CD4-positive, CD25-positive, alpha-beta regulatory T cell (primary cell): ENCODE results near the gene RNF34. TPM values are rescaled to one million over a fixed set of nuclear protein-coding genes. Genes with fewer than 3 reads are reported as not detected.
A peak's percentile ranks its signal among the peaks of the same experiment; 100 is the strongest.

Experiments used
- ATAC-seq, 2 donors: fragments of 150-1000 bp; cut with Tn5 transposase; one replicate each; pipeline ENCODE4 v1.10.0; 2021; ENCODE audit warnings: low read depth in 2 of 2, moderate number of reproducible peaks in 2 of 2, moderate library complexity in 1 of 2
- DNase-seq, 3 donors: peaks; one replicate each; pipeline versions ENCODE4 v3.0.0 to v3.0.0-alpha.2; 2012 to 2022; ENCODE audit warnings: mixed read lengths in 1 of 3
- H3K27ac ChIP-seq: one replicate; pipeline ENCODE4 v1.7.0; 2013; ENCODE audit warnings: mild to moderate bottlenecking, low read length; ENCODE audit not compliant: insufficient read depth, poor library complexity, severe bottlenecking
- H3K27me3 ChIP-seq: one replicate; pipeline ENCODE4 v1.7.0; 2013; ENCODE audit warnings: low read length; ENCODE audit not compliant: control insufficient read depth, insufficient read depth
- H3K36me3 ChIP-seq: one replicate; pipeline ENCODE4 v1.7.0; 2013; ENCODE audit warnings: mild to moderate bottlenecking, low read length, moderate library complexity; ENCODE audit not compliant: control insufficient read depth, insufficient read depth
- H3K4me1 ChIP-seq: 2 replicates; pipeline ENCODE4 v1.7.0; 2013; ENCODE audit warnings: mild to moderate bottlenecking, low read length; ENCODE audit not compliant: insufficient read depth, control insufficient read depth, poor library complexity, severe bottlenecking
- H3K4me3 ChIP-seq: one replicate; pipeline ENCODE4 v1.7.0; 2013; ENCODE audit warnings: low read depth, mild to moderate bottlenecking, low read length, moderate library complexity
- H3K9me3 ChIP-seq, 2 experiments: 1 replicate in 1 of 2; 2 replicates in 1 of 2; pipeline ENCODE4 v1.7.0; 2013; ENCODE audit warnings: low read length in 2 of 2, mild to moderate bottlenecking in 1 of 2, moderate library complexity in 1 of 2; ENCODE audit not compliant: control insufficient read depth in 2 of 2
- H3K27ac Mint-ChIP-seq, 3 donors: one replicate each; pipeline ENCODE4 v1.8.0; 2020 to 2022; ENCODE audit warnings: mild to moderate bottlenecking in 3 of 3, mixed read lengths in 3 of 3, moderate library complexity in 2 of 3
- H3K27me3 Mint-ChIP-seq: one replicate; pipeline ENCODE4 v1.8.0; 2022; ENCODE audit warnings: mild to moderate bottlenecking, mixed read lengths
- H3K36me3 Mint-ChIP-seq: one replicate; pipeline ENCODE4 v1.8.0; 2020; ENCODE audit warnings: mixed read lengths
- H3K4me1 Mint-ChIP-seq, 4 donors: one replicate each; pipeline ENCODE4 v1.8.0; 2020 to 2022; ENCODE audit warnings: mixed read lengths in 4 of 4, mild to moderate bottlenecking in 1 of 4
- H3K4me3 Mint-ChIP-seq, 4 donors: one replicate each; pipeline ENCODE4 v1.8.0; 2020 to 2022; ENCODE audit warnings: mild to moderate bottlenecking in 4 of 4, mixed read lengths in 4 of 4, moderate library complexity in 3 of 4
- H3K9me3 Mint-ChIP-seq, 7 donors: one replicate each; pipeline ENCODE4 v1.8.0; 2020 to 2022; ENCODE audit warnings: mixed read lengths in 7 of 7, mild to moderate bottlenecking in 3 of 7, moderate library complexity in 2 of 7
- polyA plus RNA-seq, 4 donors: library from polyadenylated mRNA; unstranded; fragments of 300-500 nt; fragmentation: Illumina TruSeq; gene quantifications; one replicate each; pipeline ENCODE4 v1.2.3, GENCODE V29; 2021
- total RNA-seq: library from RNA; stranded (reverse); gene quantifications from one replicate; pipeline ENCODE4 v1.2.3, GENCODE V29; 2022

RNF34 gene
- total and polyA plus RNA-seq, 5 donors from 2014 or later, result 59.1 to 84.9 (median 72.4) TPM

GRCh38 chr12:121391619-121392324 is 8.1 kb upstream of the RNF34 start:
- Mint-ChIP-seq H3K9me3 (peaks cover 0 to 1% (median 0%) of the 10 kb centered on the region in 7 donors), H3K27me3 (no peaks in the 10 kb centered on the region), H3K36me3 (no peaks in the 10 kb centered on the region), H3K4me1 (peaks cover 7 to 12% (median 10%) of the 10 kb centered on the region in 4 donors), H3K4me3 (peak overlapping the region; percentile 51 to 72 (median 63)), H3K27ac (peak overlapping the region in 2 of 3 donors; percentile 38 to 83)
- no peak overlapping the region for H3K27ac ChIP-seq
- H3K36me3 ChIP-seq, result no peaks in the 10 kb centered on the region
- no peaks in the 10 kb centered on the region for H3K9me3 ChIP-seq
- peaks cover 9% of the 10 kb centered on the region for H3K4me1 ChIP-seq
- H3K27me3 ChIP-seq, result no peaks in the 10 kb centered on the region
- ATAC-seq, result peak; percentile 40 to 55
- DNase-seq, result peak in 2 of 3 donors; percentile 8 to 84
- H3K4me3 ChIP-seq, result peak overlapping the region; percentile 85

GRCh38 chr12:121392325-121392716 is 7.6 kb upstream of the RNF34 start:
- Histone ChIP-seq H3K4me1 (peaks cover 9% of the 10 kb centered on the region), H3K4me3 (peak overlapping the region; percentile 85), H3K9me3 (no peaks in the 10 kb centered on the region), H3K27ac (no peak overlapping the region), H3K36me3 (no peaks in the 10 kb centered on the region), H3K27me3 (no peaks in the 10 kb centered on the region)
- Mint-ChIP-seq H3K27me3 (no peaks in the 10 kb centered on the region), H3K4me3 (peak overlapping the region in 3 of 4 donors; percentile 57 to 72 (median 70)), H3K36me3 (no peaks in the 10 kb centered on the region), H3K9me3 (no peaks in the 10 kb centered on the region), H3K4me1 (peaks cover 7 to 12% (median 10%) of the 10 kb centered on the region in 4 donors), H3K27ac (peak overlapping the region in 2 of 3 donors; percentile 28 to 83)
- no peak for ATAC-seq
- no peak for DNase-seq

- no peaks in the 10 kb centered on the region for H3K36me3 Mint-ChIP-seq
- H3K27ac Mint-ChIP-seq, result no peak overlapping the region
- H3K4me1 Mint-ChIP-seq, result peaks cover 17 to 34% (median 27%) of the 10 kb centered on the region in 4 donors
- H3K4me3 ChIP-seq, result no peak overlapping the region
- H3K9me3 ChIP-seq, result no peaks in the 10 kb centered on the region
- no peak overlapping the region for H3K27ac ChIP-seq
- H3K36me3 ChIP-seq, result no peaks in the 10 kb centered on the region
- peak overlapping the region in 1 of 4 donors; percentile 33 for H3K4me3 Mint-ChIP-seq
- H3K27me3 ChIP-seq, result no peaks in the 10 kb centered on the region
- DNase-seq (no peak), ATAC-seq (no peak)
- no peaks in the 10 kb centered on the region for H3K27me3 Mint-ChIP-seq
- no peaks in the 10 kb centered on the region for H3K9me3 Mint-ChIP-seq
- H3K4me1 ChIP-seq, result peaks cover 34% of the 10 kb centered on the region
Observed at GRCh38 chr12:121397521-121397920, 2.4 kb upstream of the RNF34 start.

GRCh38 chr12:121398355-121398754 is 1.6 kb upstream of the RNF34 start:
- Histone ChIP-seq H3K9me3 (no peaks in the 10 kb centered on the region), H3K27ac (no peak overlapping the region), H3K4me3 (no peak overlapping the region), H3K4me1 (peaks cover 36% of the 10 kb centered on the region), H3K36me3 (peaks cover 1% of the 10 kb centered on the region), H3K27me3 (no peaks in the 10 kb centered on the region)
- DNase-seq, result no peak
- Mint-ChIP-seq H3K36me3 (peaks cover 4% of the 10 kb centered on the region), H3K4me1 (peaks cover 22 to 41% (median 31%) of the 10 kb centered on the region in 4 donors), H3K9me3 (no peaks in the 10 kb centered on the region), H3K27me3 (no peaks in the 10 kb centered on the region), H3K4me3 (peak overlapping the region; percentile 86 to 93 (median 92)), H3K27ac (peak overlapping the region in 2 of 3 donors; percentile 16 to 86)
- ATAC-seq, result no peak

- H3K27me3 ChIP-seq, result no peaks in the 10 kb centered on the region
- peak; percentile 42 to 88 (median 65) for DNase-seq
- Mint-ChIP-seq H3K36me3 (peaks cover 11% of the 10 kb centered on the region), H3K4me3 (peak overlapping the region; percentile 86 to 93 (median 92)), H3K4me1 (peaks cover 23 to 60% (median 41%) of the 10 kb centered on the region in 4 donors), H3K27ac (peak overlapping the region; percentile 86 to 99 (median 92)), H3K9me3 (no peaks in the 10 kb centered on the region), H3K27me3 (no peaks in the 10 kb centered on the region)
- H3K9me3 ChIP-seq, result no peaks in the 10 kb centered on the region
- H3K36me3 ChIP-seq, result peaks cover 15% of the 10 kb centered on the region
- peaks cover 40% of the 10 kb centered on the region for H3K4me1 ChIP-seq
- H3K4me3 ChIP-seq, result peak overlapping the region; percentile 92
- peak; percentile 59 to 63 for ATAC-seq
- peak overlapping the region; percentile 95 for H3K27ac ChIP-seq
Observed at GRCh38 chr12:121400332-121401139, 618 bp downstream of the RNF34 start.

- H3K27me3 ChIP-seq, result no peaks in the 10 kb centered on the region
- ATAC-seq, result no peak
Observed at GRCh38 chr12:121403721-121404120, 3.8 kb downstream of the RNF34 start.

GRCh38 chr12:121404734-121405133 is 4.8 kb downstream of the RNF34 start:
- H3K27me3 Mint-ChIP-seq, result no peaks in the 10 kb centered on the region
- no peak for DNase-seq
- peaks cover 20% of the 10 kb centered on the region for H3K36me3 Mint-ChIP-seq
- no peak overlapping the region for H3K27ac ChIP-seq
- no peak for ATAC-seq
- H3K4me3 ChIP-seq, result no peak overlapping the region
- H3K4me3 Mint-ChIP-seq, result peak overlapping the region in 1 of 4 donors; percentile 66
- no peaks in the 10 kb centered on the region for H3K9me3 Mint-ChIP-seq
- peaks cover 31% of the 10 kb centered on the region for H3K4me1 ChIP-seq
- peaks cover 24 to 69% (median 39%) of the 10 kb centered on the region in 4 donors for H3K4me1 Mint-ChIP-seq
- no peaks in the 10 kb centered on the region for H3K27me3 ChIP-seq
- no peaks in the 10 kb centered on the region for H3K9me3 ChIP-seq
- H3K27ac Mint-ChIP-seq, result no peak overlapping the region
- peaks cover 39% of the 10 kb centered on the region for H3K36me3 ChIP-seq

More at GRCh38 chr12:121403721-121404120, 3.8 kb downstream of the RNF34 start:
- Histone ChIP-seq H3K4me1 (peaks cover 40% of the 10 kb centered on the region), H3K36me3 (peaks cover 39% of the 10 kb centered on the region), H3K4me3 (no peak overlapping the region), H3K27ac (no peak overlapping the region), H3K9me3 (no peaks in the 10 kb centered on the region)
- peaks cover 20% of the 10 kb centered on the region for H3K36me3 Mint-ChIP-seq
- no peaks in the 10 kb centered on the region for H3K9me3 Mint-ChIP-seq
- H3K27ac Mint-ChIP-seq, result no peak overlapping the region
- H3K4me3 Mint-ChIP-seq, result peak overlapping the region in 3 of 4 donors; percentile 35 to 77 (median 62)
- no peaks in the 10 kb centered on the region for H3K27me3 Mint-ChIP-seq
- no peak for DNase-seq
- H3K4me1 Mint-ChIP-seq, result peaks cover 29 to 78% (median 44%) of the 10 kb centered on the region in 4 donors
